Spleen (tissue), 7 donors: ENCODE results near the gene CCDC149.

Source experiments
- POLR2A ChIP-seq, 3 donors: fragments of 450-650 bp; IDR thresholded peaks; one replicate each; pipeline ENCODE4 v1.5.1; 2017; ENCODE audit warnings: antibody characterized with exemption in 3 of 3, mild to moderate bottlenecking in 1 of 3
- POLR2AphosphoS5 ChIP-seq, 3 donors: sonication (generic); formaldehyde crosslinking; IDR thresholded peaks; one replicate each; pipeline ENCODE4 v1.5.1; 2017; ENCODE audit warnings: antibody characterized with exemption in 3 of 3
- TF ChIP-seq, protein P1 (sequence below), 11 experiments: fragments of 200-600 bp in 7 of 11; fragments of 450-650 bp in 4 of 11; sonication (generic) in 4 of 11; IDR thresholded peaks in 8 of 11; conservative IDR thresholded peaks in 3 of 11; 1 replicate in 7 of 11; 2 replicates in 4 of 11; pipeline versions ENCODE4 v1.4.0 to v1.8.0; 2016 to 2021; ENCODE audit warnings: antibody characterized with exemption in 11 of 11, inconsistent platforms in 4 of 11, mild to moderate bottlenecking in 1 of 11
- donor health status: DM: no; HTN: no; CAD: no; lungs with moderate emphysema.
- donor health status: DM: no; HTN: no; CAD: no.
- donor health status: DM: no; HTN: no; CAD: no.

DNA sequence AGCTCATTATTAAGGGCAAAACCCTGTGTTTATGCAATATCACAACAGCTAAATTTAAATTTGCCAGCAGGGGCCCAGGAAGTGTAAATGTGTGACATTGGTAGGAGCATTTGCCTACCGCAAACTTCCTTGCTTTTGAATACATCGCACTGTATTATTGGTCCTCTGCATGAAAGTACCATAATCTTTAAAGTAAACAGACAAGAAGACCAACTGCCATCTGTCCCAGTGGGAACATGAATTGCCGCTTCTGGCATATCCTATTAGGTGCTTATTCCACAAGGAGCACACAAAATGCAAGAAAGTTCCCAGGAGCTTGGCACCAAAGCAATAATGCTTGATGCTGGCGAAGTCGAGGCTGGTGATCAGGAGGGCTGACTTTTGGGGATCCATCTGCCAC is 66.1 kb downstream of the CCDC149 start:
- TF ChIP-seq, protein P1, sequence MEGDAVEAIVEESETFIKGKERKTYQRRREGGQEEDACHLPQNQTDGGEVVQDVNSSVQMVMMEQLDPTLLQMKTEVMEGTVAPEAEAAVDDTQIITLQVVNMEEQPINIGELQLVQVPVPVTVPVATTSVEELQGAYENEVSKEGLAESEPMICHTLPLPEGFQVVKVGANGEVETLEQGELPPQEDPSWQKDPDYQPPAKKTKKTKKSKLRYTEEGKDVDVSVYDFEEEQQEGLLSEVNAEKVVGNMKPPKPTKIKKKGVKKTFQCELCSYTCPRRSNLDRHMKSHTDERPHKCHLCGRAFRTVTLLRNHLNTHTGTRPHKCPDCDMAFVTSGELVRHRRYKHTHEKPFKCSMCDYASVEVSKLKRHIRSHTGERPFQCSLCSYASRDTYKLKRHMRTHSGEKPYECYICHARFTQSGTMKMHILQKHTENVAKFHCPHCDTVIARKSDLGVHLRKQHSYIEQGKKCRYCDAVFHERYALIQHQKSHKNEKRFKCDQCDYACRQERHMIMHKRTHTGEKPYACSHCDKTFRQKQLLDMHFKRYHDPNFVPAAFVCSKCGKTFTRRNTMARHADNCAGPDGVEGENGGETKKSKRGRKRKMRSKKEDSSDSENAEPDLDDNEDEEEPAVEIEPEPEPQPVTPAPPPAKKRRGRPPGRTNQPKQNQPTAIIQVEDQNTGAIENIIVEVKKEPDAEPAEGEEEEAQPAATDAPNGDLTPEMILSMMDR (IDR thresholded peaks at IDR 0.05 in 8 of 11, conservative IDR thresholded peaks at IDR 0.05 in 3 of 11), result no peak
- no peak for TF ChIP-seq POLR2AphosphoS5 (IDR thresholded peaks at IDR 0.05)
- TF ChIP-seq POLR2A (IDR thresholded peaks at IDR 0.05), result no peak
